HT1080 (cell line): Measurements from ENCODE around the gene EMSY. TPM values are rescaled to one million over a fixed set of nuclear protein-coding genes. Genes with fewer than 3 reads are reported as not detected.
A peak's percentile ranks its signal among the peaks of the same experiment; 100 is the strongest.
"Not testable (repeated sequence)": the region's sequence is repeated elsewhere in the genome, so short reads cannot be mapped to it uniquely, and the experiment has no call there.

Source experiments
- DNase-seq: peaks from one replicate; pipeline ENCODE4 v3.0.0-alpha.2; 2015; ENCODE audit warnings: low read depth
- polyA plus RNA-seq, 2 experiments: library from polyadenylated mRNA; depleted of rRNA; stranded (reverse); fragments of >200 nt; gene quantifications; 2 replicates each; pipeline ENCODE4 v1.2.3, GENCODE V29; 2015
- total RNA-seq: library from RNA; depleted of rRNA; stranded (reverse); fragments of >200 nt; shearing (Covaris generic); gene quantifications from 2 replicates; pipeline ENCODE4 v1.2.3, GENCODE V29; 2014; rRNA removed

Gene EMSY
- 10.0 and 16.4 TPM in 2 replicates for total RNA-seq
- polyA plus RNA-seq (2015; cell fraction: cytosol; rRNA removed): 11.5 and 24.9 TPM in 2 replicates
- polyA plus RNA-seq (2015; cell fraction: nucleus; rRNA removed): 22.1 and 25.8 TPM in 2 replicates

- DNase-seq: peak; percentile 99
Observed at GRCh38 chr11:76444384-76445120, at the start of gene EMSY. EMSY (plus strand) TSS chr11:76445018; CDS start chr11:76446939, 1,921 bp downstream.

DNA sequence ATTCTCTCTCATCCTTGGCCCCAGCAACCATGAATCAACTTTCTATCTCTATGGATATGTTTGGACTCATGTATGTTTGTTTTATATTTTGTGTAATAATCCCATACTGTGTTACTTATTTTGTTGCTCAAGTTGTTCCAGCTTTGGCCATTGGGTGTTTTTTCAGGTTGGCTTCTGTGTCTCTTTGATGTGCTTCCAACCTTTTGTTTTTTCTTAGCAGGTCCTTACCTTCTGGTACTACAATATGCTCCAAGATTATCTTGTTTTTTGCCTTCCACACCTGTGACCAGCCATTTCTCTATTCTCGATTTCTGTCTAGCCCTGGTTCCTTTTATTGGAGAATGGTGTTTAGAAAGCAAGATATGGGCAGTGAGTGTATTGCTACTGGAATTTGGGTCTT lies 49.5 kb upstream of the EMSY start:
- DNase-seq: no peak

DNA sequence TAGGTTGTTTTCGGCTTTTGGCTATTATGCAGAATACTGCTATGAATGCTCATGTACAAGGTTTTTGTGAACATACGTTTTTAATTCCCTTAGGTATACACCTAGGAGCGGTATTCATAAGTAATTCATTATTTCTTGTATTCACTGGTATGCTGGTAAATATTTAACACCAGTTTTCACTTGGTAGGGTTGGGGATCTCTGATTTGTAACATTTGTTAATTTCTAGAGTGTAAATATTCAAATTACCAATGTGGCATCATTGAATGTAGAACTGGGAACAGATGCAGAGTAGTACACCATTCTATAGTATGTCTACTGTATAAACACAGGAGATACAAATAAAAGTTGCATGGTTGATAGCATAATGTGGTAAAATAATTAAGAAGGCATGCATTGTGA lies 47.4 kb upstream of the EMSY start:
- no peak for DNase-seq

DNA sequence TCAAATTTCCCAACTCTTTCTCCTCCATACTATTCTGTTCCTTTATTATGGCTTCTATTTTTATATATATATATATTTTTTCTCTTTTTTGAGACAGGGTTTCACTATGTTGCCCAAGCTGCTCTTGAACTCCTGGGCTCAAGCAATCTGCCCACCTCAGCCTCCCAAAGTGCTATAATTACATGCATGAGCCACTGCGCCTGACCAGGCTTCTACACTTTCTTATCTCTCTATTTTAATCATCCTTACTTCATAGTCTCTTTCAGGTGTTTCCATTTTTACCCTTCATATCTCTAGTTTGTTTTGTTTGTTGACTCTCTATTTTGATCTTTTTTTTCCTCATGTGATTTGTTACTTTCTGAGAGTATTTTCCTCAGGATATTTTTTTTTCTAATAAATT lies 43.9 kb upstream of the EMSY start:
- no peak for DNase-seq

GRCh38 chr11:76401484-76401883 lies 43.3 kb upstream of the EMSY start:
- DNase-seq: not testable (repeated sequence)

DNA sequence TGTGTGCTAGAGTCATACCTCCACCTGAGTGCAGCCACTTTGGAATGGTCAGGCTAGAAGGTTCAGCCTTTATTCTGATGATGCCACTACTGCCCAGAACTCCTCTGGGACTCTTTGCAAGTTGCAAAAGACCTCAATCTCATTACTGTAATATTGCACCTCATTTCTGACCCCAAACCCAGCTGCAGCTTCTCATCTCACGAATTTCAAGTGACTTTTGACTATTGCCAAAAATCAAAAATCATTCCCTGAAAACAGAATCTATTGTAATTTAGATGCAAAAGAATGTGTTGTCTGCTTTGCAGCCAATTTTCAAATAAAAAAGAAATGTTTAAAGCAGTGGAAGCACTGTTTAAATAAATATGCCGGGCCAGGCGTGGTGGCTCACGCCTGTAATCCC lies 38.5 kb upstream of the EMSY start:
- DNase-seq: no peak

DNA sequence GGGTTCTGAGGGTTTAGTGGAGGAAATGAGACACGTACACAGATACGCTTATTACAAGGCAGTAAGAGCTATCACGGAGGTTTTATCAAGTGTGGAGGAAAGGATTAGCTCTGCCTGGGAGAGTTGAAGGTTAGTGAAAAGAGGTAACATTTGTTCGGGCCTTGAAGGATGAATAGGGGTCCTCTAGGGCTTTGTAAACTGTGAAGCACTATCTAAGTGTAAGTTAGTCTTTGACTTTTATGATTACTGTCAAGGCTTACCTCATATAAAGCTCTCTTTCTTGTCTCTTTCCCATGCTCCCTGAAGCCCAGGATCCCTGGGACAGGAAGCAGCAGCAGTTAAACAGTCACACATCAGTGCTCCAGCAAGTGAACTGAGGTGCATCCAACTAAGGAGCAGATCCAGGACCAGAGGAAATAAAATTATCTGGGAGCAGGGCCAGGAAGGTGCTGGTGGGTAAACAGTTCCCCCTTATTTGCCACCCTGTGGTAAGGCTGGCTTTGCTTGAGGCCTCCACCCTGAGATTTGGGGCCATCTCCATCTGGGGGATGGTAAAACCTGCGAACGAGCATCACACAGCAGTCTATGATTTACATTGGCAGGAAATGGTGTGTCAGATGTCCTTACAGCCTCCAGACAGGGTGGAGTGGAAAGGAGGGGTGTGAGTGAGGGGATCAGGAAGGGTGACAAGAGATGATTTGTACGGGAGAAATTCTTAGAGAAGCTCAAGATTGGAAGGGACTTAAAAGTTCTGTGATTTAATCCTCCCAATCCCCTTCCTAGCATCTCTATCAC lies 36.5 kb upstream of the EMSY start:
- peak; percentile 28 for DNase-seq

DNA sequence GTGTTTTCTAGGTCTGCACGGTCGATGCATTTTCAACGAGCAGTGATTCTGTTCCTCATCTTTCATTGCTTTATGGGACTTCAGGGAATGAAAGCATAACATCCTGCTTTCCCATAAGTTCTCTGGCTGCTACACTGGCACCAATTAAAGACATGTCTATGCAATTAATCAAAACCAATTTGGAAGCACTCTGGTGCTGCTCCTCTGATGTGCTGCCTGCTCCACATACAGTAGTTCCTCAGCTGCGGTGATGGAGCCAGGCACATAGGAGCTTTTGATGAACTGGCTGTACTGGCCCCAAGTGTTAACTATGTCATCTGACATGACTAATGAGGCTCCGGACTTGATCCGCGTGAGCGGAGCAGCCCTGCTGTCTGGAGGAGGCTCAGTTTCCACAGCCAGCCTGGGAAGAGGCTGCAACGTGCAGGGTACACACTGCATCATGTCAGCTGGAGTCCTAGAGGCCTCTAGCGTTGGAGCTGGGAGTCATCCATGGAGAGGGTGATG lies 33.9 kb upstream of the EMSY start:
- no peak for DNase-seq

DNA sequence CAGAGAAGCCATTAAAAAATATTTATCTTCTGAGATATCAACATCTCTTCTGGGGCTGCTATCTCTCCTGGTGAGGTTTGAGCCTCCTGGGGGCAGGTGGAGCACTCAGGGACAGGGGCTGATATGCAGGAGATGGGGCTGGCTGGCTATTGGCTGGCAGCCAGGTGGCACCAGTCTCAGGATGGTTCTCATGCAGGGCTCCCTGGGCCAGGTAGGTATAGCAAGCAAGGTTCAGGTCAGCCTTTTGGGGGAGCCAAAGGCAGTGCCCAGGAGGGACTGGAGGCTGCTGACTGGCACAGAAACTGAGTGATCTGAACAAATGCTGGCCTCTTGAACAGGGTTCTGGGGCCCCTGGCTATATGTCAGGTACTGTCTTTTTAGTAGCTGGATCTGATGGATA lies 29.7 kb upstream of the EMSY start:
- DNase-seq: no peak

DNA sequence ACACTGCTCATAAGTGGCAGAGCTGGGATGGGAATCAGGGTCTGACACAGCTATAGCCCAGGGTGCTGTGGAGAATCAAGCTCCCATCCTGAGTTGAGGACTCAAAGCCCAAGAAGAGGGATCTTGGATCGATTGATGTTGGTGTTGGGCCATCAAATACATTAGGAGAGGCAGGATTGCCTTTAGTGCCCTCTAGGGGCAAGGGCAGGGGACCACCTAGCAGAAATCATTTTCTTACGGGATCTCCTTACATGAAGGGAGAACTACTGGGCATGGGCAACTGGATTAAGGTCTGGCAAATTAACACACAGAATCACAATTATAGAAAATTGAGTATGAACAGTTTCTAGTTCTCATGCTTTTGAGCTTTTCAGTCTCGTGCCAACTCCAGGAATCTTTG lies 24.9 kb upstream of the EMSY start:
- no peak for DNase-seq

- no peak for DNase-seq
Observed at GRCh38 chr11:76424379-76424778, 20.4 kb upstream of the EMSY start.

DNA sequence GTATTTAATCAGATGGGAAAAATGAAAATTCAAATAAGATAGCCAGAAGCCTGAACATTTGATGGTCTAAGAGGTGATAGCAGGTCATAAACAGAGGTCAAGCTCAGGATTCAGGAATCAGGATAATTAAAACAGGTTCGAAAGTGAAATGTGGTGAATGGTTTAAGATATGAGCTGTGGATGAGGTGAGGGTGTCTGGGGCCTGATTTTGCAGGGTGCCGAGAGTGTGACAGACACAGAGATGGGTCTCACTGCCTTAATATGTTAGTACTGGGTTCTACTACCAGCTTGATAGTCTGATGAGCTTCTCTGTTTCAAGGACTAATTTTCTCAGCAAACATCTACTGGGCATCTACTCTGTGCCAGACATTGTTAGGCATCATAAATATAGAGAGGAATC lies 19.9 kb upstream of the EMSY start:
- DNase-seq: no peak

DNA sequence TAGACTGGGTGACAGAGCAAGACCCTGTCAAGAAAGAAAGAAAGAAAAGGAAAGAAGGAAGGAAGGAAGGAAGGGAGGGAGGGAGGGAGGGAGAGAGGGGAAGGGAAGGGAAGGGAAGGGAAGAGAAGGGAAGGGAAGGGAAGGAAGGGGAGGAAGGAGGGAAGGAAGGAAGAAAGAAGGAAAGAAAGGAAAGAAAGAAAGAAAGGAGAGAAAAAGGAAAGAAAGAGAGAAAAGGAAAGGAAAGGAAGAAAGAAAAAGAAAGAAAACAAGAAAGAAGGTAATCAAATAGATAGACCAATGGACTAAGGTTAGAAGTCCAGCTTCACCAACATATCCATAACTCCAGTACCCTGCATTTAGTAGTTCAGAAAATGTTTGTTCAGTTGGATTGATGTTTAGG lies 18.2 kb upstream of the EMSY start:
- no peak for DNase-seq

DNA sequence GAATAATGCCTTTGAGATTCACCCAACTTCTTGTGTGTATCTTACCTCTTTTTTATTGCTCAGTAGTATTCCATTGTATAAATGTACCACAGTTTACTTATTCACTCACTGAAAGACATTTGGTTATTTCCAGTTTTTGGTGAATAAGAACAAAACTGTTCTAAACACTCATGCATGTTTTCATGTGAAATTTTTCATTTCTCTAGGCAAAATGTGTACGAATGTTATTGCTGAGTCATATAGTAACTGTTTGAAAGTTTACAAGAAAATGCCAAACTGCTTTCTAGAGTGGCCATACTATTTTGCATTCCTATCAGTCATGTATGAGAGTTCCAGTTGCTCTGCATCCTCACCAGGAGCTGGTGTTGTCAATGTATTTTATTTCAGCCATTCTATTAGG lies 8.8 kb upstream of the EMSY start:
- no peak for DNase-seq

- no peak for DNase-seq
Observed at GRCh38 chr11:76443268-76443980, 1.4 kb upstream of the EMSY start.

GRCh38 chr11:76444065-76444383 lies 794 bp upstream of the EMSY start:
- no peak for DNase-seq

- peak; percentile 97 for DNase-seq
Observed at GRCh38 chr11:76445121-76446084, 585 bp downstream of the EMSY start.

- DNase-seq: no peak
Observed at GRCh38 chr11:76448506-76448905, 3.7 kb downstream of the EMSY start.

- no peak for DNase-seq
Observed at GRCh38 chr11:76453248-76453647, 8.4 kb downstream of the EMSY start.

DNA sequence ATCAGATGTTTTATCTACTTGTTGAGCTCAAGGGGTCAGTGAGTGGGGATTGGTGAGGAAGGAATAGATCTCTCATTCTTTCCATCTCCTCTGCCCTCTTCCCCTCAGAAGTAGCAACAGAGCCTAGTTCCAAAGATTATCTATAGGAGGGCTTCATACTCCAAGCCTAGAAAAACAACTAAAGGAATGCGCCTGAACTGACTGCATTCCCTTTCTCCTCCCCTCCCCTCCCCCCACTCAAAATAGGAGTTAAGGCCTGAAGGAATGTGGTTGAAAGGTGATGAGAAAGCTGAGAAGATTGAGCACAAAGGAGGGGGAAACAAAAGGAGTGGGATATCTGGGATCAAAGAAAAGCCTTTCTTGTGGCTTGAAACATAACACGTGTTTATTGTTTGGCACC lies 10.5 kb downstream of the EMSY start:
- no peak for DNase-seq

DNA sequence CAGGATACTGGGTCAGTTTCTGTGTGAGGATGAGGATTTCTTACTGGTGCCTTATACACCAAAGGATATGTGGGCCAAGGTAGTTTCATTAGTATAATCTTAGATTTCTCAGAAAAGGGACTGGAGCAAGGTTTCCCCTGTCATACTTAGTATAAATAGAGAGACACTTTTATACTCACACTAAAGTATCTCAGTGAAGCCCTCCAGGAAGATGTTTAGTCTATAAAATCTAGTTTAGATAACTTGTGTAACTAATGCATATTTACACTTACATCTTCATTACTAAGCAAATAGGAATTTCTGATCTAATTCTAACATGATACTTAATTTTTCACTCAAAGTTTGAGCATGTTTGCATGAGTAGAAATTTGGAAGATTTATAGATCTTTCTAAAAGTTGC lies 11.1 kb downstream of the EMSY start:
- DNase-seq: no peak
